Panc1 (cell line): ENCODE measurements around the gene RBBP8. TPM values are rescaled to one million over a fixed set of nuclear protein-coding genes. Genes with fewer than 3 reads are reported as not detected.

Experiments used
- ATAC-seq: fragments of 200-7000 bp; cut with Tn5 transposase; 2 replicates; pipeline ENCODE4 v1.9.1; 2020; ENCODE audit warnings: mild to moderate bottlenecking, moderate library complexity
- BruUV-seq: library from RNA; stranded (reverse); fragments of 400-500 nt; replicated peaks from 2 replicates; lab custom pipeline; 2021; lab: Mats Ljungman, UMichigan
- CTCF ChIA-PET: fragments of 300-600 bp; sonication (Branson Sonifier 250); formaldehyde crosslinking; loops from one replicate; lab custom pipeline; 2022; ENCODE audit warnings: antibody characterized with exemption; lab: Charles Lee
- POLR2A ChIA-PET: fragments of 300-600 bp; sonication (Branson Sonifier 250); formaldehyde crosslinking; loops from one replicate; lab custom pipeline; 2022; ENCODE audit warnings: antibody characterized with exemption; lab: Charles Lee
- DNase-seq: peaks from one replicate; pipeline ENCODE4 v3.0.0-alpha.2; 2010; ENCODE audit warnings: low read depth, low spot score
- H3K27ac ChIP-seq: 2 replicates; pipeline ENCODE4 v1.5.1; 2011; ENCODE audit warnings: mild to moderate bottlenecking, low read length, inconsistent platforms
- H3K27me3 ChIP-seq: fragments of 200-500 bp; sonication (Bioruptor generic); 2 replicates; pipeline ENCODE4 v1.6.0; 2014; ENCODE audit warnings: low read length, inconsistent platforms; ENCODE audit not compliant: control insufficient read depth, insufficient read depth
- H3K36me3 ChIP-seq: fragments of 200-500 bp; sonication (Bioruptor generic); 2 replicates; pipeline ENCODE4 v1.5.1; 2014; ENCODE audit warnings: inconsistent platforms, mild to moderate bottlenecking, low read length, moderate library complexity; ENCODE audit not compliant: control insufficient read depth, insufficient read depth
- H3K4me1 ChIP-seq: 2 replicates; pipeline ENCODE4 v1.5.1; 2011; ENCODE audit warnings: inconsistent platforms, mild to moderate bottlenecking, low read length, moderate library complexity; ENCODE audit not compliant: control insufficient read depth, insufficient read depth
- H3K4me3 ChIP-seq, 2 experiments: 2 replicates each; pipeline ENCODE4 v1.5.1; 2011 to 2012; ENCODE audit warnings: low read depth in 2 of 2, low read length in 2 of 2, mild to moderate bottlenecking in 2 of 2, inconsistent platforms in 1 of 2, moderate library complexity in 1 of 2
- H3K9me3 ChIP-seq: fragments of 200-500 bp; sonication (Bioruptor generic); 2 replicates; pipeline ENCODE4 v1.5.1; 2014; ENCODE audit warnings: low read depth, mild to moderate bottlenecking, inconsistent platforms, low read length, moderate library complexity; ENCODE audit not compliant: control insufficient read depth, insufficient read depth
- CTCF ChIP-seq: fragments of 450-650 bp; IDR thresholded peaks from 2 replicates; pipeline ENCODE4 v1.5.1; 2017; ENCODE audit warnings: mild to moderate bottlenecking
- POLR2AphosphoS5 ChIP-seq: IDR thresholded peaks from 2 replicates; pipeline ENCODE4 v1.6.1; 2012; ENCODE audit warnings: mild to moderate bottlenecking, low read depth, low read length, moderate library complexity
- REST ChIP-seq, 2 experiments: IDR thresholded peaks; 2 replicates each; pipeline ENCODE4 v1.6.1; 2011 to 2012; ENCODE audit warnings: low read depth in 2 of 2, control low read depth in 1 of 2, low read length in 1 of 2, mild to moderate bottlenecking in 1 of 2, moderate library complexity in 1 of 2; ENCODE audit not compliant: insufficient read depth in 1 of 2
- SIN3A ChIP-seq: IDR thresholded peaks from 2 replicates; pipeline ENCODE4 v1.6.1; 2012; ENCODE audit warnings: low read depth, mild to moderate bottlenecking, low read length, moderate library complexity, borderline replicate concordance; ENCODE audit not compliant: insufficient read depth
- TCF7L2 ChIP-seq: IDR thresholded peaks from 2 replicates; pipeline ENCODE4 v1.6.1; 2011; ENCODE audit warnings: mild to moderate bottlenecking, low read depth, low read length, inconsistent platforms
- in situ Hi-C: cut with HindIII; loops from 2 replicates; pipeline ENCODE4 v1.10.0; 2016; ENCODE audit warnings: low sequenced_read_pairs, low pct_unique_long_range_greater_than_20kb
- intact Hi-C: fragments of 100-400 bp; cut with micrococcal nuclease; formaldehyde crosslinking; loops from one replicate; pipeline ENCODE4 v1.10.0; 2022; ENCODE audit not compliant: unreplicated experiment
- total RNA-seq: library from RNA; stranded (reverse); gene quantifications from one replicate; pipeline ENCODE4 v1.2.1, GENCODE V29; 2021; ENCODE audit not compliant: unreplicated experiment

Gene RBBP8
- total RNA-seq, 1 experiment from 2014 or later: 62.8 TPM

- in situ Hi-C loops: no loop called here
- H3K4me1 ChIP-seq: no peaks in the 10 kb centered on the region
- no peak overlapping the region for H3K4me3 ChIP-seq
- DNase-seq (no peak), ATAC-seq (no peak)
- no peak overlapping the region for H3K27ac ChIP-seq
- intact Hi-C loops: no loop called here
- no TSS peak for BruUV-seq
- no peaks in the 10 kb centered on the region for H3K36me3 ChIP-seq
- CTCF ChIA-PET: interaction anchor here (0.6 to 0.7 kb wide), 2 partner anchors 20 to 103 kb away, joined by 3 read pairs; no protein-coding TSS in a partner anchor
- POLR2A ChIA-PET: interaction anchor here (0.6 kb wide), 1 partner anchor 22 kb away, joined by 11 read pairs; no protein-coding TSS in a partner anchor
- no peak for TF ChIP-seq CTCF
- no peak for TF ChIP-seq TCF7L2
- no peak for TF ChIP-seq REST (IDR thresholded peaks at IDR 0.05; ENCODE audit: insufficient read depth in 1 of 2, low read depth in 2 of 2, low read length in 1 of 2)
- TF ChIP-seq SIN3A: no peak
- TF ChIP-seq POLR2AphosphoS5: no peak
- no peaks in the 10 kb centered on the region for H3K9me3 ChIP-seq
- H3K27me3 ChIP-seq: no peaks in the 10 kb centered on the region
These were observed 4.8 kb upstream of the RBBP8 start for GRCh38 chr18:22928339-22928738.

- TF ChIP-seq REST (IDR thresholded peaks at IDR 0.05; ENCODE audit: insufficient read depth in 1 of 2, low read depth in 2 of 2, low read length in 1 of 2) (no peak), SIN3A (no peak), CTCF (peak; percentile 95)
- intact Hi-C loops: loop anchor here (5.0 to 10.0 kb wide), 3 partner anchors 55 to 205 kb away; partner anchors contain the start of gene CABLES1
- peak; percentile 55; the same call in 1 of the 2 replicates for ATAC-seq
- H3K4me1 ChIP-seq: peaks cover 7% of the 10 kb centered on the region; the same call in 1 of the 2 replicates
- H3K36me3 ChIP-seq: no peaks in the 10 kb centered on the region; the same call in none of the 2 replicates
- ChIA-PET CTCF (interaction anchor here (0.8 kb wide), 1 partner anchor 60 kb away, joined by 3 read pairs; no protein-coding TSS in a partner anchor), POLR2A (interaction anchor here (0.9 kb wide), 1 partner anchor 177 kb away, joined by 17 read pairs; no protein-coding TSS in a partner anchor)
- no peak overlapping the region for H3K27ac ChIP-seq
- in situ Hi-C loops: no loop called here
- no TSS peak for BruUV-seq
- DNase-seq: peak; percentile 17
- H3K27me3 ChIP-seq: no peaks in the 10 kb centered on the region
- H3K4me3 ChIP-seq: no peak overlapping the region
- H3K9me3 ChIP-seq: no peaks in the 10 kb centered on the region
These were observed 2.9 kb upstream of the RBBP8 start for GRCh38 chr18:22930089-22930713.
